Esophagus mucosa (tissue), 1 donor: ENCODE results near the gene TSTD1. TPM values are rescaled to one million over a fixed set of nuclear protein-coding genes. Genes with fewer than 3 reads are reported as not detected.

Experiments used
- ATAC-seq: fragments of 200-7000 bp; cut with Tn5 transposase; one replicate; pipeline ENCODE4 v1.9.1; 2020
- total RNA-seq: library from RNA; stranded (reverse); gene quantifications from one replicate; pipeline ENCODE4 v1.2.4, GENCODE V29; 2023
- donor health status: DM: yes; HTN: yes; CAD: no.

TSTD1 gene
- total RNA-seq, 1 donor from 2014 or later, result 67.9 TPM

DNA sequence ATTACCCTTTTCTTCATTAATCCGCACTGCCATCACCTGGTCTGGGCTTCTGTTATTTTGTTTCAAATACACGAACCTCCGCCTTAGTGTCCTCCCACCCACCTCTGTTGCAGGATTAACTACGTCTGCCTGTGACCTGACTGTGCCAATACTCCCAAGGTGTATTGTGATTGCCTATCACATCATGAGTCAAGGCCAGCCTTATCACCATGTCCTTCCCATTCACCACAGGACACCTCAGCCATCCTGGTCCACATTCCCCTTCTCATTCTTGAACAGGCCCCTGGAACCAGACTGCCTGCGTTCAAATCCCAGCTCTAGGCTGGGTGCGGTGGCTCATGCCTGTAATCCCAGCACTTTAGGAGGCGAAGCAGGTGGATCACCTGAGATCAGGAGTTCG lies 32.2 kb downstream of the TSTD1 start:
- ATAC-seq, result peak; percentile 5

GRCh38 chr1:161001525-161001924 lies 37.2 kb downstream of the TSTD1 start:
- no peak for ATAC-seq

GRCh38 chr1:161000736-161001480 lies 37.9 kb downstream of the TSTD1 start:
- ATAC-seq, result no peak

DNA sequence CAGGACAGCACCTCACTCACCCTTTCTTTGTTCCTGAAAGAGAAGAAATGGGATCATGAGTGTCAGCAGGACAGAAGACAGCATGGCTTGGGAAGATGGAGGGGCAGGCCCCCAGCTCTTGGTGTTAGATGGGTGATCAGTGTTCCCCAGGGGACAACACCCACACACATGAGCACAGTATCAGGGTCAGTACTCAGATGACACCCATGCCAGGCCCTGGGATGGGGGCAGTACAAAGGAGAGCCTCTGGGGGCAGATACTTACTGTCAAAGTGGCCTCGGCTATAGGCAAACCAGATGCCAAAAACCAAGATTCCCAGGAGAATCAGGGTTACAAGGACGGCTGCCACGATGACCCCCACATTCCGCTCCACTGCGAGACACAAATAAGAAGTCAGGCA lies 39.4 kb downstream of the TSTD1 start:
- ATAC-seq, result no peak

DNA sequence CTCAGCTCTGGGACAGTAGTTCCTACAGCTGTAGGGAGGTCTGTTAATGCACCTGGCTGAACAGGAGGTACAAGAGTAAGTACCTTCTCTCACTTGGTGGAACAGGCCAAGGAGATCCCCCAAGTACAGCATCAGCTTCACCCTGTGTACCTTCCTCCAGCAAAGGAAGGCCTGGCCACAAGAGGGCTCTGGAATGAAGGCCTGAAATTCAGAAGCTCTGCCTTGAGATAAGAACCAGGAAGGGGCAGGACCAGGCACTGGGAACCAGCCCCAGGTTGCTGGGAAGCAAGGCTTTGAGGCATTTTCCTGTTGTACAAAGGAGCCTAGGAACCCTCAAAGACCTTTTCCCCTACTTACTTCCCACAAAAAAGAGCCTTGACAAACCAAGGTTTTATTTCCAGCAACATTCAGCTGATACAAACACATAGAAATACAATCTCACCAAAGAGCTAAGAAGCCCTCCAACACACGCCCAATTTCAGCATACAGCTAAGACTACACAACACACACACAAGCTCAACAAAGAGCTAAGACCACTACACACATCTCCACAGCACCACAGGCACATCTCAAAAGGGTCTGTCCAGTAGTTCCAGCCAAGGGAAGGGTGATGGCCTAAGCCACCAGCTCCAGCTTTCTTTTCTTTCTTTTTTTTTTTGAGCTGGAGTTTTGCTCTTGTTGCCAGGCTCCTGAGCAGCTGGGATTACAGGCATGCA lies 41.3 kb downstream of the TSTD1 start:
- ATAC-seq, result peak; percentile 52

DNA sequence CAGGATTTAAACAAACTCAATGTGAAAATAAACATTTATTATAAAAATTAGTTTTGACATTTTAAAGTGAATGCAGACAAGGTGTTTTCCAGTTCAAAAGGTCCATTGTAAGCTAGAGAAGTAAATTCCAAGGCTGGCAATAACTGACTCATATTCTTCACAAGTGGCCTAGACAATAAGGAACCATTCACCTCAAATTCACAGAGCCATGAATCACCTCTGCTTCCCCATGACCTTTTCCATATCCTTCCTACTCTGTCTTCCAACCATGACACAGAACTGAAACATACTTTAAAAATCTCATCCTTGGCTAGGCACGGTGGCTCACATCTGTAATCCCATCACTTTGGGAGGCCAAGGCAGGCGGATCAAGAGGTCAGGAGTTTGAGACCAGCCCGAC lies 42.6 kb downstream of the TSTD1 start:
- peak; percentile 81 for ATAC-seq

GRCh38 chr1:160993544-160994193 lies 45.1 kb downstream of the TSTD1 start:
- peak; percentile 22 for ATAC-seq

- ATAC-seq, result peak; percentile 16
Measured at GRCh38 chr1:160992036-160992435, 46.7 kb downstream of the TSTD1 start.

Other genes with a start within 250 kb of the TSTD1 start
- gene LY9, start 242.8 kb downstream of the TSTD1 start, total RNA-seq, result 0.20 TPM
- 0.56 TPM for gene CD244, start 176.1 kb downstream of the TSTD1 start, total RNA-seq
- not detected for gene ITLN1, start 153.8 kb downstream of the TSTD1 start, total RNA-seq
- gene ITLN2, start 84.2 kb downstream of the TSTD1 start, total RNA-seq, result 0.16 TPM
- gene F11R, start 17.8 kb downstream of the TSTD1 start, total RNA-seq, result 137 TPM
- gene USF1, start 7.0 kb upstream of the TSTD1 start, total RNA-seq, result 25.2 TPM
- gene ARHGAP30, start 30.9 kb upstream of the TSTD1 start, total RNA-seq, result 6.0 TPM
- 115 TPM for gene NECTIN4, start 50.6 kb upstream of the TSTD1 start, total RNA-seq
- 4.5 TPM for gene KLHDC9, start 59.4 kb upstream of the TSTD1 start, total RNA-seq
- gene PFDN2, start 79.1 kb upstream of the TSTD1 start, total RNA-seq, result 46.2 TPM
- 26.4 TPM for gene NIT1, start 79.1 kb upstream of the TSTD1 start, total RNA-seq
- gene DEDD, start 93.7 kb upstream of the TSTD1 start, total RNA-seq, result 24.9 TPM
- 76.7 TPM for gene UFC1, start 115.0 kb upstream of the TSTD1 start, total RNA-seq
- 15.6 TPM for gene USP21, start 120.5 kb upstream of the TSTD1 start, total RNA-seq
- gene PPOX, start 127.5 kb upstream of the TSTD1 start, total RNA-seq, result 10.4 TPM
- 17.7 TPM for gene B4GALT3, start 138.5 kb upstream of the TSTD1 start, total RNA-seq
- gene ADAMTS4, start 160.1 kb upstream of the TSTD1 start, total RNA-seq, result 1.3 TPM
- 56.4 TPM for gene NDUFS2, start 163.4 kb upstream of the TSTD1 start, total RNA-seq
- gene FCER1G, start 176.3 kb upstream of the TSTD1 start, total RNA-seq, result 0.76 TPM
- gene APOA2, start 184.7 kb upstream of the TSTD1 start, total RNA-seq, result not detected
- 11.4 TPM for gene TOMM40L, start 187.1 kb upstream of the TSTD1 start, total RNA-seq
- not detected for gene NR1I3, start 199.2 kb upstream of the TSTD1 start, total RNA-seq
- gene PCP4L1, start 219.8 kb upstream of the TSTD1 start, total RNA-seq, result 29.3 TPM